ENCODE data around the gene ARMC6. TPM values are rescaled to one million over a fixed set of nuclear protein-coding genes. Genes with fewer than 3 reads are reported as not detected.

The ARMC6 gene
- total RNA-seq, 1 experiment from 2014 or later: 102 TPM

DNA sequence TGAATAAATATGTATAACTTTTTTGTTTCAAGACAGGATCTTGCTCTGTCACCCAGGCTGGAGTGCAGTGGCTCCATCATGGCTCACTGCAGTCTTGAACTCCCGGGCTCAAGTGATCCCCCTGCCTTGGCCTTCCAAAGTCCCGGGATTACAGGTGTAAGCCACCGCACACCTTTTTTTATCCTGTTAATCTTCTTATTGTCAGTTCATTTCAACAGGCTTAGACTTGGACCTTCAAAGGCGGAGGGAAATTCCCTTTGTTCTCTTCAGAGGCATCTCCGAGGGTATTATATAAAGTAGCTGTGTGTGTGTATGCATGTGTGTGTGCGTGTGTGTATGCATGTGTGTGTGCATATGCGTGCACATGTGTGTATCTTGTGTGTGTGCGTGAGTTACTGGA is 35.1 kb upstream of the ARMC6 start:
- POLR2A ChIA-PET (ENCODE audit: unreplicated experiment): no interaction called here
- TF ChIP-seq EZH2 (IDR thresholded peaks at IDR 0.05; ENCODE audit: low read length, unreplicated experiment) (no peak), EZH2phosphoT487 (IDR thresholded peaks at IDR 0.05; ENCODE audit: borderline replicate concordance, low read length) (no peak)
- TF ChIP-seq, protein P1, sequence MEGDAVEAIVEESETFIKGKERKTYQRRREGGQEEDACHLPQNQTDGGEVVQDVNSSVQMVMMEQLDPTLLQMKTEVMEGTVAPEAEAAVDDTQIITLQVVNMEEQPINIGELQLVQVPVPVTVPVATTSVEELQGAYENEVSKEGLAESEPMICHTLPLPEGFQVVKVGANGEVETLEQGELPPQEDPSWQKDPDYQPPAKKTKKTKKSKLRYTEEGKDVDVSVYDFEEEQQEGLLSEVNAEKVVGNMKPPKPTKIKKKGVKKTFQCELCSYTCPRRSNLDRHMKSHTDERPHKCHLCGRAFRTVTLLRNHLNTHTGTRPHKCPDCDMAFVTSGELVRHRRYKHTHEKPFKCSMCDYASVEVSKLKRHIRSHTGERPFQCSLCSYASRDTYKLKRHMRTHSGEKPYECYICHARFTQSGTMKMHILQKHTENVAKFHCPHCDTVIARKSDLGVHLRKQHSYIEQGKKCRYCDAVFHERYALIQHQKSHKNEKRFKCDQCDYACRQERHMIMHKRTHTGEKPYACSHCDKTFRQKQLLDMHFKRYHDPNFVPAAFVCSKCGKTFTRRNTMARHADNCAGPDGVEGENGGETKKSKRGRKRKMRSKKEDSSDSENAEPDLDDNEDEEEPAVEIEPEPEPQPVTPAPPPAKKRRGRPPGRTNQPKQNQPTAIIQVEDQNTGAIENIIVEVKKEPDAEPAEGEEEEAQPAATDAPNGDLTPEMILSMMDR (conservative IDR thresholded peaks at IDR 0.05; ENCODE audit: low read depth, low read length): no peak
- ATAC-seq (no peak), DNase-seq (no peak)
- no peak overlapping the region for H3K27ac ChIP-seq (ENCODE audit: low read length)
- no peaks in the 10 kb centered on the region for H3K79me2 ChIP-seq (ENCODE audit: low read length)
- CTCF ChIA-PET: no interaction called here
- H3F3A ChIP-seq (ENCODE audit: low read length, unreplicated experiment): no peaks in the 10 kb centered on the region
- intact Hi-C loops (cut with micrococcal nuclease): no loop called here
- H3K9ac ChIP-seq (ENCODE audit: low read length): no peak overlapping the region
- H3K9me3 ChIP-seq (ENCODE audit: low read length): no peaks in the 10 kb centered on the region
- H3K4me3 ChIP-seq (ENCODE audit: low read length): no peak overlapping the region
- H3K36me3 ChIP-seq (ENCODE audit: low read depth, low read length): peaks cover 38% of the 10 kb centered on the region
- no TSS peak for BruUV-seq (replicated peaks)
- peaks cover 11% of the 10 kb centered on the region; the same call in 1 of the 2 replicates for H3K4me1 ChIP-seq (ENCODE audit: insufficient read depth, low read length)
- no peak overlapping the region for H3K4me2 ChIP-seq (ENCODE audit: low read length)
- H4K20me1 ChIP-seq (ENCODE audit: low read length): no peaks in the 10 kb centered on the region
- H2AFZ ChIP-seq (ENCODE audit: low read length): no peak overlapping the region
- no peaks in the 10 kb centered on the region for H3K9me2 ChIP-seq (replicated peaks; ENCODE audit: low read length)
- no peaks in the 10 kb centered on the region for H3K27me3 ChIP-seq (ENCODE audit: low read length)

DNA sequence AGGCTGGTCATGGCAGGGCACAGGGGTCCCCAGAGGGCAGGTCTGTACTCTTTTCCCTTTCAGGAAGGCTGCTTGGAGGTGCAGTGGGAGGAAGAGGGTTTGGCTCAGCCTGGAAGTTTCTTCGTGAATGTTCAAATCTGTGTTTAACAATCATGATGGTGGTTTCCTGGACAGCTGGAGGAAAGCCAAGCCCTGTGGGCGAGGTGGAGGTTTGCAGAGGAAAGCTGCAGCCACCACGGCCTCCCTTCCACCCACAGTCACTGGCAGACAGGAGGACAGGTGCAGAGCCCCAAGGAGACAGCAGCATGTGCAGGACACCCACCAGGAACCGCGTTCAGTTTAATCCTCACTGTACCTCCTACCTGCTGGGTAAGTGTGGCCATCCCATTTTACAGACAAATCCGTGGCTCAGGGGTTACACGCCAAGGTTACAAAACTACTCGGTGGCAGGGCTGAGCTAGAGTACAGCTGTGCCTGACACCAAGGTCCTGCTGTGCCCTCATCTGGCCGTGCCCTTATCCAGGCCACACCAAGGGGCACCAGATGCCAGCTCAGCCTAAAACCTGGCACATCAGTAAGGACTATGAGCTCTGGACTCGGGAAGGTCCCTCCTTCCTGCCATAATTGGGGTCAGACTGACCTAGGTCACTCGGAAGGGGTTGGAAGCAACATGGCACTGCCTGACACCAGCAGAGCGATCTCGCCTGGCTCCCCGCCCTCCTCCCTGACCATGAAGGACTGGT is 34.2 kb upstream of the ARMC6 start:
- CTCF ChIA-PET: no interaction called here
- BruUV-seq (replicated peaks): no TSS peak
- ATAC-seq (peak; percentile 41), DNase-seq (peak; percentile 57)
- H3K4me2 ChIP-seq (ENCODE audit: low read length): no peak overlapping the region
- H3K79me2 ChIP-seq (ENCODE audit: low read length): no peaks in the 10 kb centered on the region
- H3K9me3 ChIP-seq (ENCODE audit: low read length): no peaks in the 10 kb centered on the region
- H3K4me1 ChIP-seq (ENCODE audit: insufficient read depth, low read length): peaks cover 11% of the 10 kb centered on the region; the same call in 1 of the 2 replicates
- H3K27me3 ChIP-seq (ENCODE audit: low read length): no peaks in the 10 kb centered on the region
- intact Hi-C loops (cut with micrococcal nuclease): no loop called here
- no peak overlapping the region for H3K4me3 ChIP-seq (ENCODE audit: low read length)
- no peak overlapping the region for H3K27ac ChIP-seq (ENCODE audit: low read length)
- H3K9ac ChIP-seq (ENCODE audit: low read length): no peak overlapping the region
- no peaks in the 10 kb centered on the region for H3K9me2 ChIP-seq (replicated peaks; ENCODE audit: low read length)
- H4K20me1 ChIP-seq (ENCODE audit: low read length): no peaks in the 10 kb centered on the region
- POLR2A ChIA-PET (ENCODE audit: unreplicated experiment): interaction anchor here (0.5 kb wide), 1 partner anchor 165 kb away, joined by 3 read pairs; no protein-coding TSS in a partner anchor
- TF ChIP-seq EZH2 (IDR thresholded peaks at IDR 0.05; ENCODE audit: low read length, unreplicated experiment) (no peak), EZH2phosphoT487 (IDR thresholded peaks at IDR 0.05; ENCODE audit: borderline replicate concordance, low read length) (no peak)
- TF ChIP-seq, protein P1 (conservative IDR thresholded peaks at IDR 0.05; ENCODE audit: low read depth, low read length): no peak
- no peaks in the 10 kb centered on the region for H3F3A ChIP-seq (ENCODE audit: low read length, unreplicated experiment)
- H3K36me3 ChIP-seq (ENCODE audit: low read depth, low read length): peaks cover 38% of the 10 kb centered on the region
- H2AFZ ChIP-seq (ENCODE audit: low read length): no peak overlapping the region

DNA sequence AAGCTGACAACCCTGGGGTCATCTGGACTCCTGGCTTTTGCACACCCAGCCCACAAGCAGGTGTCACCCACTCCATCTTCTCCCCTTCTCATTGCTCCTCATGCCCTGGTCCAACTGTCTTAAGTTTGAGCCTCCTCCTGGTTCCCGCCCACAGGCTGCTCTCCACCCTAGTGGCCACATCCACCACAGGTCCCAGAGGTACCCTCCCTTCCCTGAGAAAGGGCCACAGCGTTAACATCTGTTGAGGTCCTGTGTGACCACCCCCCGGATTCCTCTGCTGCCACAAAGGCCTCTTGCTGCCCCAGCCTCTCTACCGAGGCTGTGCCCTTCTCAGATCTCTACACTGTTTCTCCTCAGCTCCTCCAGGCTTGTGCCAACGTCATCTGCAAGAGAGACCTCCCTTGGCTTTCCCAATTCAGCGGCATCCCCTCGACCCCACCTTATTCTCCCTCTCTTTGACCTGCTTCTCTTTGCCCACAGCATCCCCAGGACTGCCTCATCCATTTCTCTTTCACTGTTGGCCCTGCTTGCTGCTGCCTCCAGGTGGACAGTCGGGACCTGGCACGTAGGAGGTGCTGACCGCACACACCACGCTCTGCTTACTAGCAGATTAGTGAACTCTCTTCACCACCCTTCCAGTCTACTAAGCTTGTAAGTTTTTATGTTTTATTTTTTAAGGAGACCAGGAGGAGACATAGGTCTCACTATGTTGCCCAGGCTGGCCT is 33.3 kb upstream of the ARMC6 start:
- ATAC-seq: peak; percentile 66
- CTCF ChIA-PET: no interaction called here
- no peak for DNase-seq

More for the DNA sequence above, 33.3 kb upstream of the ARMC6 start:
- H3K9me3 ChIP-seq (ENCODE audit: low read length): no peaks in the 10 kb centered on the region
- H3K27ac ChIP-seq (ENCODE audit: low read length): no peak overlapping the region
- TF ChIP-seq EZH2phosphoT487 (IDR thresholded peaks at IDR 0.05; ENCODE audit: borderline replicate concordance, low read length) (no peak), EZH2 (IDR thresholded peaks at IDR 0.05; ENCODE audit: low read length, unreplicated experiment) (no peak)
- TF ChIP-seq, protein P1 (conservative IDR thresholded peaks at IDR 0.05; ENCODE audit: low read depth, low read length): peak; percentile 58
- no peaks in the 10 kb centered on the region for H3K79me2 ChIP-seq (ENCODE audit: low read length)
- H3F3A ChIP-seq (ENCODE audit: low read length, unreplicated experiment): no peaks in the 10 kb centered on the region
- H3K9ac ChIP-seq (ENCODE audit: low read length): no peak overlapping the region
- POLR2A ChIA-PET (ENCODE audit: unreplicated experiment): no interaction called here
- no peaks in the 10 kb centered on the region for H3K27me3 ChIP-seq (ENCODE audit: low read length)
- H3K9me2 ChIP-seq (replicated peaks; ENCODE audit: low read length): no peaks in the 10 kb centered on the region
- peaks cover 40% of the 10 kb centered on the region for H3K36me3 ChIP-seq (ENCODE audit: low read depth, low read length)
- no peak overlapping the region for H3K4me3 ChIP-seq (ENCODE audit: low read length)
- no TSS peak for BruUV-seq (replicated peaks)
- no peaks in the 10 kb centered on the region for H4K20me1 ChIP-seq (ENCODE audit: low read length)
- no peak overlapping the region for H3K4me2 ChIP-seq (ENCODE audit: low read length)
- H3K4me1 ChIP-seq (ENCODE audit: insufficient read depth, low read length): peaks cover 11% of the 10 kb centered on the region; the same call in 1 of the 2 replicates
- H2AFZ ChIP-seq (ENCODE audit: low read length): no peak overlapping the region
- intact Hi-C loops (cut with micrococcal nuclease): no loop called here

Data from PC-3 (cell line).